B cell (primary cell): ENCODE results near the gene BCL2. TPM values are rescaled to one million over a fixed set of nuclear protein-coding genes. Genes with fewer than 3 reads are reported as not detected.

Experiments used
- ATAC-seq: fragments of 200-7000 bp; cut with Tn5 transposase; one replicate; pipeline ENCODE4 v1.10.0; 2021; ENCODE audit warnings: low read depth, mild to moderate bottlenecking, moderate number of reproducible peaks, moderate library complexity
- CTCF ChIA-PET: fragments of 350-600 bp; sonication (Branson Sonifier 250); formaldehyde crosslinking; loops from one replicate; lab custom pipeline; 2021; ENCODE audit warnings: antibody characterized with exemption, inconsistent platforms; lab: Charles Lee
- POLR2A ChIA-PET: fragments of 350-600 bp; sonication (Branson Sonifier 250); formaldehyde crosslinking; loops from one replicate; lab custom pipeline; 2021; ENCODE audit warnings: antibody characterized with exemption; lab: Charles Lee
- DNase-seq: peaks from one replicate; pipeline ENCODE4 v3.0.0; 2013
- H2AFZ ChIP-seq: 2 replicates; pipeline ENCODE4 v1.6.1; 2012; ENCODE audit warnings: mild to moderate bottlenecking, low read depth, low read length; ENCODE audit not compliant: insufficient read depth, poor library complexity, severe bottlenecking
- H3K27ac ChIP-seq, 2 donors: 1 replicate in 1 of 2; 2 replicates in 1 of 2; pipeline ENCODE4 v1.5.1; 2012 to 2013; ENCODE audit warnings: low read length in 2 of 2, mild to moderate bottlenecking in 2 of 2, moderate library complexity in 1 of 2
- H3K27me3 ChIP-seq, 4 experiments: fragments of 200-600 bp in 1 of 4; sonication (generic) in 1 of 4; replicated peaks in 1 of 4; 1 replicate in 2 of 4; 2 replicates in 2 of 4; pipeline versions ENCODE4 v1.6.1 to v1.7.0; 2013 to 2016; ENCODE audit warnings: low read length in 3 of 4, mild to moderate bottlenecking in 2 of 4, mixed read lengths in 1 of 4, moderate library complexity in 1 of 4; ENCODE audit not compliant: insufficient read depth in 4 of 4, control insufficient read depth in 3 of 4; ENCODE audit errors: control extremely low read depth in 1 of 4
- H3K36me3 ChIP-seq, 2 experiments: replicated peaks in 1 of 2; 1 replicate in 1 of 2; 2 replicates in 1 of 2; pipeline versions ENCODE4 v1.6.1 to v1.7.1; 2013; ENCODE audit warnings: low read length in 1 of 2; ENCODE audit not compliant: insufficient read depth in 2 of 2, control insufficient read depth in 1 of 2; ENCODE audit errors: control extremely low read depth in 1 of 2, extremely low read depth in 1 of 2
- H3K4me1 ChIP-seq, 2 donors: fragments of 200-600 bp in 1 of 2; sonication (generic) in 1 of 2; 1 replicate in 1 of 2; 2 replicates in 1 of 2; pipeline versions ENCODE4 v1.5.1 to v1.6.1; 2013 to 2017; ENCODE audit warnings: low read length in 2 of 2; ENCODE audit not compliant: control insufficient read depth in 2 of 2, insufficient read depth in 2 of 2
- H3K4me2 ChIP-seq: replicated peaks from 2 replicates; pipeline ENCODE3; 2012; ENCODE audit warnings: mild to moderate bottlenecking, low read depth, low read length; ENCODE audit not compliant: poor library complexity, severe bottlenecking
- H3K4me3 ChIP-seq, 5 experiments: fragments of 200-600 bp in 1 of 5; sonication (generic) in 1 of 5; 1 replicate in 3 of 5; 2 replicates in 2 of 5; pipeline versions ENCODE4 v1.5.1 to v1.7.0; 2011 to 2016; ENCODE audit warnings: low read length in 4 of 5, mild to moderate bottlenecking in 4 of 5, low read depth in 2 of 5, control low read depth in 1 of 5, moderate library complexity in 1 of 5; ENCODE audit not compliant: insufficient read depth in 1 of 5; ENCODE audit errors: control extremely low read depth in 1 of 5, extremely low read depth in 1 of 5
- H3K79me2 ChIP-seq: fragments of 200-600 bp; sonication (generic); one replicate; pipeline ENCODE4 v1.6.0; 2016; ENCODE audit warnings: low read length; ENCODE audit not compliant: control insufficient read depth, insufficient read depth
- H3K9ac ChIP-seq: fragments of 200-600 bp; sonication (generic); 2 replicates; pipeline ENCODE4 v1.6.1; 2017; ENCODE audit warnings: mild to moderate bottlenecking, low read length, moderate library complexity
- H3K9me3 ChIP-seq, 3 donors: one replicate each; pipeline versions ENCODE4 v1.6.1 to v1.7.1; 2013; ENCODE audit warnings: low read length in 2 of 3; ENCODE audit not compliant: control insufficient read depth in 2 of 3, insufficient read depth in 1 of 3; ENCODE audit errors: control extremely low read depth in 1 of 3
- H4K20me1 ChIP-seq: 2 replicates; pipeline ENCODE4 v1.6.0; 2012; ENCODE audit warnings: mild to moderate bottlenecking, low read length; ENCODE audit not compliant: insufficient read depth, control insufficient read depth, poor library complexity, severe bottlenecking
- H3K27ac Mint-ChIP-seq: one replicate; pipeline ENCODE4 v1.8.0; 2021; ENCODE audit warnings: mixed read lengths
- H3K27me3 Mint-ChIP-seq: one replicate; pipeline ENCODE4 v1.8.0; 2021; ENCODE audit warnings: mixed read lengths
- H3K4me1 Mint-ChIP-seq: one replicate; pipeline ENCODE4 v1.8.0; 2021; ENCODE audit warnings: mixed read lengths
- H3K4me3 Mint-ChIP-seq: one replicate; pipeline ENCODE4 v1.8.0; 2021; ENCODE audit warnings: mixed read lengths
- H3K9me3 Mint-ChIP-seq: one replicate; pipeline ENCODE4 v1.8.0; 2022; ENCODE audit warnings: mixed read lengths; ENCODE audit not compliant: insufficient read depth
- CTCF ChIP-seq: fragments of 200-600 bp; IDR thresholded peaks from one replicate; pipeline ENCODE4 v1.8.0; 2022; ENCODE audit warnings: antibody characterized with exemption, mild to moderate bottlenecking
- EZH2 ChIP-seq: IDR thresholded peaks from 2 replicates; pipeline ENCODE4 v1.6.1; 2012; ENCODE audit warnings: borderline replicate concordance, low read depth, mild to moderate bottlenecking, moderate library complexity, low read length; ENCODE audit not compliant: insufficient read depth, poor library complexity, severe bottlenecking
- WGBS: methylation state at CpG from one replicate; pipeline ENCODE4 v1.1.5; 2013; ENCODE audit warnings: missing lambda C conversion rate; ENCODE audit not compliant: insufficient coverage; 5-methylcytosine and 5-hydroxymethylcytosine counted together
- intact Hi-C: fragments of 100-400 bp; cut with micrococcal nuclease; formaldehyde crosslinking; loops from one replicate; pipeline ENCODE4 v1.10.0; 2022
- polyA plus RNA-seq: library from polyadenylated mRNA; depleted of rRNA; stranded (reverse); fragments of >200 nt; gene quantifications from 2 replicates; pipeline ENCODE4 v1.2.3, GENCODE V29; 2012
- total RNA-seq, 2 donors: library from RNA; stranded (reverse); fragments of 120-200 nt in 1 of 2; gene quantifications; 1 replicate in 1 of 2; 2 replicates in 1 of 2; pipeline versions ENCODE4 v1.2.3 to v1.2.4, GENCODE V29; 2013 to 2022

BCL2 gene
- total and polyA plus RNA-seq, 2 donors (not counting 1 experiment from before 2014, with no cell fraction given): 27.6 to 144 TPM

GRCh38 chr18:63161761-63162195 is 157.8 kb downstream of the BCL2 start:
- H3K4me1 Mint-ChIP-seq: peaks cover 88% of the 10 kb centered on the region
- H3K9me3 Mint-ChIP-seq: no peaks in the 10 kb centered on the region
- Histone ChIP-seq H3K9me3 (no peaks in the 10 kb centered on the region), H3K4me3 (peak overlapping the region in 1 of 5 experiments; percentile 43), H3K27me3 (no peaks in the 10 kb centered on the region), H3K4me1 (peaks cover 77 to 79% of the 10 kb centered on the region in 2 donors), H3K4me2 (peak overlapping the region; percentile 71), H3K36me3 (no peaks in the 10 kb centered on the region), H4K20me1 (no peaks in the 10 kb centered on the region), H3K79me2 (peaks cover 81% of the 10 kb centered on the region), H3K9ac (peak overlapping the region; percentile 46), H2AFZ (peak overlapping the region; percentile 7), H3K27ac (peak overlapping the region; percentile 89 to 97)
- peak overlapping the region; percentile 79 for H3K4me3 Mint-ChIP-seq
- 39% methylated on average over 2 of the region's 7 CpGs for WGBS
- DNase-seq (peak; percentile 80), ATAC-seq (peak; percentile 56)
- TF ChIP-seq CTCF (no peak), EZH2 (no peak)
- no peaks in the 10 kb centered on the region for H3K27me3 Mint-ChIP-seq
- peak overlapping the region; percentile 96 for H3K27ac Mint-ChIP-seq
- ChIA-PET CTCF (interaction anchor here (0.9 to 4.2 kb wide), 17 partner anchors 11 to 446 kb away, joined by 3 to 57 read pairs (median 5); partner anchors contain the start of genes BCL2 and PHLPP1), POLR2A (interaction anchor here (0.7 to 2.8 kb wide), 11 partner anchors 10 to 161 kb away, joined by 3 to 30 read pairs (median 4); partner anchors contain the start of gene BCL2)
- intact Hi-C loops: loop anchor here (1.0 to 5.0 kb wide), 8 partner anchors 21 to 444 kb away; partner anchors contain the start of genes PHLPP1 and VPS4B
